GM19099 (cell line): ENCODE data around the gene PBX4.

Source experiments
- POLR2A ChIP-seq: IDR thresholded peaks from 3 replicates; pipeline ENCODE4 v1.6.1; 2011; ENCODE audit warnings: low read depth; ENCODE audit not compliant: insufficient read length; ENCODE audit errors: extremely low read depth

Gene PBX4

DNA sequence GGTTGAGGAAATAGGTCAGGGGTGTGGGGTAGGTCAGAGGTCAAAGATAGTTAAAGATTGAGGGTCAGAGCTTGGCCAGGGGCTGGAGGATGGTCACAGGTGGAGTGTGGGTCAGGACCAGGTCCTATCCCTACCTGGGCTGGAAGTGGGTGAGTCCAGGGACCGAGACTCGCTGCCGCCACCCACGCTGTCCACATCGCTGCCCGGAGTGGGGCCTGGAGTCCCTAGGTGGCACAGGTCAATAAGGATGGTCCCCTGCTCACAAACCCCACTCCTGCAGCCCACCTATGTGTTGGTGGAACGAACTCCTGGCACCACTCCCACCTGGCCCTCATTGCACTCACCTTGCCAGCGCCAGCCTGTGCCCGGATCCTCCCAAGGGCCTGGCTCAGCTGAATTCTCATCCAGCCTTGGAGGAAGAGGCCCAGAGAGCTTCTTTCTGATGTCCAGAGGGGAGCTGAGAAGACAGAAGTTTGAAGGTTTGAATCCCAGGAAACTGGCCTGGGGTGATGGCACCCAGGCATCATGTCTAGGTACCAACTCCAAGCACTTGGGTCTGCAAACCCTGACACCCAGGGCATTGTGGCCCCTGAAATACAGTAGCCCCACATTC lies 18.2 kb upstream of the PBX4 start:
- no peak for TF ChIP-seq POLR2A

DNA sequence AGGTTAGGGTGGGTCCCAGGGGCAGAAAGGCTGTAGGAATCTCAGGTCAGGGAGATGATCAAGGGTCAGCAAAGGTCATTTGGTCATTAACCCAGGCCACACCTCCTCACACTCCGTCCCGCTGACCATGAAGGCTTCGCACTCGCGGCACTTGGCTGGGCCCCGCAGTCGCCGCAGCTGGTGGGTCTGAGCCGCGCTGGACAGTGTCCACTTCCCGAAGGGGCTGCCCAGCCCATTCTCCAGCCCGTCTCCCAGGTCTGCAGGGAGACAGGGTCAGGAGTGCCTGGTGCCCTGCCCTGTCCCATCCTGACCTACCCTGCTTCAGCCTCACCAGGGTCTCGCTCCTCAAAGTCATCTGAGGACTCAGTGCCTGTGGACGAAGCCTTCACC lies 16.8 kb upstream of the PBX4 start:
- TF ChIP-seq POLR2A, result no peak

DNA sequence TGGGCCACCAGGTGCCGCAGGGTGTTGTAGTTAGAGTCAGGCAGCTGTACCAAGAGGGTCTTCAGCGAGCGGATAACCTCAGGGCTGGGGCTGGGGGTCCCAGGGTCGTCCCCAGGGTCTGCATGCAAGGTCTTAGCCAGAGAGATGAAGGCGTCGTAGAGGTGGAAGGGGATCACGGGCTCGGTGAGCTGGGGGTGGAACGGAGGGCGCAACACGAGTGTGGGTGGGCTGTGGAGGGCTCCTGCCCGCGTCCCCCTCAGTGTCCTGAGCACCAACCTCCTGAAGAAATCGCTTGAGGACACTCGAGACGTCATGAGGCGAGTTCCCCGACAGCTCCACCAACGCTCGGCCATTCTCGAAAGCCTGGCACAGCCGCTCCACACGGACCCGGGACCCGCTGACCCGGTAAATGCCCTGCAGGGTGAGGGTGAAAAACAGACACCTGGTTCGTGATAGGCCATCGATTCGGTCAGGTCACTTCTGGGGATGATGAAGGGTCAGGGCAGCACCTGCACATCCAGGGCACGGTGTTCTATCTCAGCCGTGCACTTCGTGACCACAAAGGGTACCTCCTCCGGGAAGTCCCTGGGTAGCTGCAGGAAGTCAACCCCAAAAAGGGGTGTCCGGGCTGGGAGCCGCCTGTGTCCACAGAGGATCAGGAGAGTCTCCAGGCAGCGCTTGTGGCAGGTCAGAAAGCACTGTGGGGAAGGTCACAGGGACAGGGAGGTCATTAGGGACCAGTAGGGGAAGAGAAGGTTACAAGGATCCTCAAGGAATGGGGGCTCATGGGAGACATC lies 16.2 kb upstream of the PBX4 start:
- TF ChIP-seq POLR2A, result no peak

DNA sequence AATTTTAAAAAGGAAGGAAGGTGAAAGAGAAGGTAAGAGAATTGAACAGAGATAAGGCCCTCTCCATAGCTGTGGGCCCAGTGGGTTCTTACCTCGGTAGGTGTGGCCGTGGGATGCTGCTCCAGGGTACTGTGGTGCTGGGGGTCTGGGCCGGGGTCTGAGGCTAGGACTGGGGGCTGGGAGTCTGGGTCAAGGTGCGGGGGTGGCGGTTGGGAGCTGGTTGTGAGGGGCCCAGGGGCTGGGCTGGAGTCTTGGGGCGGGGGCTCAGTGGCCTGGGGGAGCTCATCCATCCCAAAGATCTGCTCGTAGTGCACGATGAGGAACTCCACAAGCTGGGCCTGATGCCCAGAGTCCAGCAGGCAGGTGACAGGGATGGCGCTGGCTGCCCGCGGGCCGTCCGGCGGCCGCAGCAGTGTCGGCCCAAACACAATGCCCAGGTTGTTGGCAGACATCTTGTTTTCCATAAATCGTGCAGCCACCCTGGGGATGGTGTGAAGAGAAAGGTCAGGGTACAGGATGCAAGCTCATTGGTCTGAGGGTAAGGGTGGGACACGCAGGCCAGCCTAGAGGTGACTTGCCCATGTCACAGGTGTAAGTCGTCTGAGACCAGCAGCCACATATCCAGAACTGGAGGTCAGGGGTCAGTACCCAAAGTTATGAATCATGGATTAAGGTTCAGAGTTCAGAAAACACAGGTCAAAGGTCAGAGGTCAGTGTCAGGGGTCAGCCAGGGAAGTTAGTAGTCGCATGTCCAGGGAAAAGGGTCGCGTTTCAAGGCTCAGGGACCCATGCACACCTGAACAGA lies 15.4 kb upstream of the PBX4 start:
- no peak for TF ChIP-seq POLR2A

DNA sequence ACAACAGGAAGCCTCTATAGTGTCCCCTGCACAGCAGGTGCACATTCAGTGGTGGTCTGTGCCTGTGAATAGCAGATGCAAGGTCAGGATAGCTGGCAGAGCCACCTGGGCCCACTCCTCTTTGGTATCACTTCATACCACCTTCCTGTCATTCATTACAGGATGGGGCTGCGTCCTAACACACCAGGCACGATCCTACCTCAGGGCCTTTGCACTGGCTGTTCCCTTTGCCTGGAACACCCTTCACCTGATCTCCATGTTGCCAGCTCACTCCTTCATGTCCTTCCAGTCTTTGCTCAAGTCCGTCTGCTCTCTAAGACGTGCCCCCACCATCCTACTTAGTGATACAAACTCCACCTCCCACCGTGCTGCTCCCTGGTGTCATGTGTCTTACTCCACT lies 14.2 kb upstream of the PBX4 start:
- TF ChIP-seq POLR2A, result no peak

DNA sequence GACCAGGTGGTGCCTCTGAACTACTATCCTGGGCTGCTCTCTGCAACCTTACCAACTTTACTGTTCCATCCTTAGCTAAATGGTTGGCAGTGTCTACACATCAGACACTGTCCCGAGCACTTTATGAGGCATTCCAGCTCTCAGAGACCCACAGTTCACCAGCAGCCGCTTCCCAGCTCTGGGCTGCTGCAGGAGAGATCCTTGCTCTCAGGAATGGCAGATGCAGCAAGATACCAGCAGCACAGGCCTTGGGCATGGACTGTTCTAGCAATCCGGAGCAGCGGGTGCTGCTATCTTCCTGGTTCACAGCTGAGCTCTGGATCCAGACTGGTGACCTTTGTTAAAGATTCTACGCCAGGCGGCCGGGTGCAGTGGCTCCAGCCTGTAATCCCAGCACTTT lies 12.9 kb upstream of the PBX4 start:
- no peak for TF ChIP-seq POLR2A

DNA sequence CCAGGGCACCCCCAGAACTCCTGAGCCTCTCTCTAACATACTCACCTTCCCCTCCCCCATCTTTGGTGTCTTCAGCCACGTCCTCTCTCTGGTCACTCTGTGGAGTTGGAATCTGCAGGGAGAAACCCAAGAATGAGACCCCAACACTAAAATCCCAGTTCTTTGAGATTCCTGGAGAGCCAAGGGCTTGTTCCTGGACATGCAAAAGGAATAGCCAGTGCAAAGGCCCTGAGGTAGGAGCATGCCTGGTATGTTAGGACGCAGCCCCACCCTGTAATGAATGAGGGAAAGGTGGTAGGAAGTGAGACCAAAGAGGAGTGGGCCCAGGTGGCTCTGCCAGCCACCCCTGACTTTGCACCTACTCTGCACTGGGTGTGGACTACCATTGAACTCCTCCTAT lies 11.9 kb upstream of the PBX4 start:
- no peak for TF ChIP-seq POLR2A

DNA sequence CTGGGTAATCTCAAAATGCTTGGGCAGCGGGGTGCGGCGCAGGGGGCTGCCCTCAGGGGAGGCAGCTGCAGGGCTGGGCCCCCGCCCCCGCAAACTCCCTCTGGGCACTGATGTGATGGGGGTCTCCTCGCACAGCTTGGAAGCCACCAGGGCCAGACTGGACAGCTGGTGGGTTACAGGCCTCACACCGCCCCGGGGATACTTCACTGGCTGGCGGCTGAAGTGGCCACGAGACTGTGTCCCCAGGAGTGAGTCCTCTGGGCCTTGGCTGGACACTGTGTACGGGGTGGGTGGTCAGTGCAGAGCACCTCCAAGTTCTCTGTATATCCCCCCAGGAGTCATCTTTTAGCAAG lies 11.6 kb upstream of the PBX4 start:
- TF ChIP-seq POLR2A, result no peak

DNA sequence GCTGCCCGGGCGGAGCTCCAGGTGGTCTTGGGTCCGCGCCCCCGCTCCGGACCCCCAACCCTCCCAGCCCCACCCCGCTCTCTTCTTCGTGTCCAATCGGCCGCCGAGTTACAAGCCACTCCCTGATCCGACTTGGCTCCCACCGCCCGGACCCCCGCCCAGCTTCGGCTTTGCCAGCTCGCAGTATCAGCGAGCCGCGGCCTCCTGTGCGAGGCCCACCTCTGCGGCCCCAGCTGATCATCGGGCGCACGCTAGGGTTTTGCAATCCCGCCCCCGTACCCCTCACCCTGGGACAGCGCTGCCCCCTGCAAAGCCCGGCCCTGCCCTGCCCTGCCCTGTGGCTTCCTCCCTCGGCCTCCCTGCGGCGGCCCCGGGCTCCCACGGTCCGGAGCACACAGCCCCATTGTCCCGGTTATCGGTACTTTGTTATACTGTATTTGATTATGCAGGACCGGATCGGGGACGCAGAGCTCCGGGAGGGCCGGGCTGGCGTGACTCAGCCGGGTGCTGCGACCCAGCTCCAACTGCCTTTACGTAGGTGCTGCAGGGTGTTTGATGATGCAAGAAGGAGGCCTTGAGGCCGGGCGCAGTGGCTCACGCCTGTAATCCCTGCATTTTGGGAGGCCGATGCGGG lies 10.1 kb upstream of the PBX4 start:
- TF ChIP-seq POLR2A, result no peak

DNA sequence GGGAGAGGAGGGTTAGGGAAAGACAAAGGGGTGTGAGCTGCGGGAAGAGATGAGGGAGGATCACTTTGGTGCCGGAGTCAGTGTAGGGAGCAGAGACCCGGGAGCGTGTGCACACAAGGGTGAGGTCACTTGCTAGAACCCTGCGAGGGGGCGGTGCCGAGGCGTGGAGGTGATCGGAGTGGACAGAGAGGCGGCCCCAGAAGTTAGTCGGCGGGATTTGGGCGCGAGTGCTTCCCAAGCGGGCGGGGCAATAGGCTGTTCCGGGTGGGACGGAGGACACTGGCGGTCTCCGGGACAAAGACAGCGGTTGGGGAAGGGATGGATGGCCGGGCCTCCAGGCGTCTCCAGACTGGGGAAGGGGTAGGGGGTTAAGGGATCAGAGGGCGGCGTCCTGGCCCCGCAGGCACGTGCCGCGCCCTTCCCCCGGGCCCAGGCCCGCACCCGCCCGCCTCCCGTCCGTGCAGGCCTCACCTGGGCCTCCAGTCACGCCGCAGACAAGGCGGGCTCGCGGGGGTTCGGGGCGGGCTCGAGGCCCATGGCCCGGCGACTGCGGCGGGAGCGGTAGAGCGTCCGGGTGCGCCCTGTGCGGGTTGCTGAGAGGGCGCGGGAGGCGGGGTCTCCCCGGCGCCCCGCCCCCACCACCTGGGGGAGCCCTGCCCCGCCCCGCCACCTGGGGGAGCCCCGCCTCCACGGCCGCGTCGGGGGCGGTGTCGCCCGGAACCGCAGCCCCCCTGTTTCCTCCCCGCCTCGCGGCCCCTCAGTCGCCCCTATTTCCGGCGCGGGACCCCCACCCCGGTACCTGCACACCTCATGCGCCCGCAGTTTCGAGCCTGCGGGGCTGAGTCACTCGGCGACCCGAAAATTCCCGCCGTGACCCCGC lies 9.4 kb upstream of the PBX4 start, which contains the start of gene LPAR2:
Gene LPAR2 (minus strand): TSS at position 600 of the 880 bp plus-strand sequence. CDS start 945 bp downstream, outside the sequence.
- TF ChIP-seq POLR2A, result peak; percentile 42

DNA sequence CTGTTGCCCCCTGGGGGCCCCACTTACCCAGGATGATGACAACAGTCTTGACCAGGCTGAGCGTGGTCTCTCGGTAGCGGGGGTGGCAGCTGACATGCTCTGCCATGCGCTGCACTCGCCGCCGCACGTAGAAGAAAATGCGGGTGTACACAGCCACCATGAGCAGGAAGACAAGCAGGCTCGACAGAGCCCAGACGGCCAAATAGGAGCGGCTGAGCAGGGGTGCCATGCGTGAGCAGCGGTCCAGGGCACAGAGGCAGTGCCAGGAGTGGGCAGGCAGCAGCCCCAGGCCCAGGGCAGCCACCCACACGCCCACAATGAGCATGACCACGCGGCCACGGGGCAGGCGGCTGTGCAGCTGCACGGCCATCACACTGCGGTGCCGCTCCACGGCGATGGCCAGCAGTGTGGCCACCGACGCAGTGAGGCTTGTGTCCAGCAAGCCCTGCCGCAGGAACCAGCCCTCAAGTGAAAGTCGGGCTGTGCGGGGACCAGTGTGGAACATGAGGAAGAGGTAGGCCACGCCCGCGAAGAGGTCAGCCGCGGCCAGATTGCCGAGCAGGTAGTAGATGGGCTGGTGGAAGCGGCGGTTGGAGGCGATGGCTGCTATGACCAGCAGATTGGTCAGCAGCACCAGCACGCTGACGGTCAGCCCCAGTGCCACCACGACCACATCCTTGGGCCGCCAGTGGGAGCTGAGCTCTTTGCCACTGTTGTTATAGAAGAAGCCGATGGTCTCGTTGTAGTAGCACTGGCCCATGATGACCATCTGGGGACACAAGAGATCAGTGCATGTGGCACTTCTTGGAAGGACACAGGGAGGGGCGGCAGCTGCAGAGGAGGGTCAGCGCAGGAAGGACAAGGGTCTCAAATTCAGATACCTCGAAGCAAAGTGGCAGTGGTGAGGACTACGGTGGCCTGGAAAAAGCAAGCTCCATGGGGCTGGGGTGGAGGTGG lies 8.3 kb upstream of the PBX4 start:
- TF ChIP-seq POLR2A, result no peak

DNA sequence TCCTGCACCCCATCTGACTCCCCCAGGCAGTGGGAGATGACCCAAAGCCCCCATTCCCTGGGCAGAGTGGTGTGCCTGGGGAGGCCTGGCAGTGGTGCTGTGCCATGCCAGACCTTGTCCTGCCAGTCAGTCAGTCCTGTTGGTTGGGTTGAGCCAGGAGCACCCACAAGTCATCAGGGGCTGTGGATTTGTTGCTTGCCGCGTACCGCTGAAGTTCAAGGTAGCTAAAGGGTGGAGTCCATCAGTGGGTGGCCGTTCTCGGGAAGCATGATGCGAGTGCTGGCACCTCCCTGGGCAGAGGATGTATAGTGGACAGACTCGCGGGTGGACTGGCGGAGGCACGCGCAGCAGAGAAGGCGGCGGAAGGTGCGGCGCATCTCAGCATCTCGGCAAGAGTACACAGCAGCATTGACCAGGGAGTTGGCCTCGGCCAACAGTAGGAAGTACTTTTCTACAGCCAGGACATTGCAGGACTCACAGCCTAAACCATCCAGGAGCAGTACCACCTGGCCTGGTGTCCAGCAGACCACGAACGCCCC lies 5.6 kb upstream of the PBX4 start:
- no peak for TF ChIP-seq POLR2A

DNA sequence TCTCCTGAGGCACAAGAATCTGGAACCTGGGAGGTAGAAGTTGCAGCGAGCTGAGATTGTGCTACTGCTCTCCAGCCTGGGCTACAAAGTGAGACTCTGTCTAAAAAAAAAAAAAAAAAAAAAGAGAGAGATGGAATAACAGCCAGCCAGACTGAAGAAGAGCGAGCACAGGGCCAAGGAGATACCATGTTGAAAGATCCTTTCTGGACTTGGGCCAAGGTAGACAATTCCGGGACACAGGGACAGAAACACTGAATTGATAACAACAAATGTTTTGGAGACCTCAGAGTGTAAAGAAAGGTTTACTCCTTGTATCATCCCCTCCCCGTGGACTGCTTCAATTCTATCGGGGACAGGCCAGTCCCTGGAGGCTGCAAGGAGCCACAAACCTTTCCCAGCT lies 4.9 kb upstream of the PBX4 start:
- no peak for TF ChIP-seq POLR2A
